Right ventricle myocardium inferior (tissue), 1 donor: Measurements from ENCODE around the gene FOXG1. TPM values are rescaled to one million over a fixed set of nuclear protein-coding genes. Genes with fewer than 3 reads are reported as not detected.

Experiments
- ATAC-seq: fragments of 200-7000 bp; cut with Tn5 transposase; one replicate; pipeline ENCODE4 v1.9.1; 2020; ENCODE audit warnings: mild to moderate bottlenecking, moderate library complexity
- DNase-seq: peaks from one replicate; pipeline ENCODE4 v3.0.0; 2021; ENCODE audit errors: missing footprints
- intact Hi-C: fragments of 100-400 bp; cut with DNase I; formaldehyde crosslinking; loops from one replicate; pipeline ENCODE4 v1.11.0; 2022
- long read RNA-seq: library from polyadenylated mRNA; unstranded; transcript quantifications from one replicate; pipeline ENCODE4 v2.0.0, GENCODE V29; 2021
- total RNA-seq: library from RNA; stranded (reverse); fragmentation: NEBNext Ultra II Directional; extraction: Animal tissue kit (Norgen Biotek cat#: 25700); gene quantifications from one replicate; pipeline ENCODE4 v1.2.1, GENCODE V29; 2021
- donor health status: DM: no; HTN: yes; CAD: no; lungs with severe emphysema.

FOXG1 gene
- not detected for total RNA-seq
- long read RNA-seq = 0 reads

- intact Hi-C loops = no loop called here
- DNase-seq = no peak
- ATAC-seq = no peak
These were observed at the start of gene FOXG1 for GRCh38 chr14:28766469-28766955. FOXG1 (plus strand) TSS chr14:28766787; CDS start chr14:28767280, 493 bp downstream.

GRCh38 chr14:28719130-28719529 lies 47.5 kb upstream of the FOXG1 start:
- DNase-seq (no peak), ATAC-seq (no peak)
- intact Hi-C loops = no loop called here

- no peak for ATAC-seq
- no peak for DNase-seq
- intact Hi-C loops = no loop called here
These were observed 35.2 kb upstream of the FOXG1 start for GRCh38 chr14:28731358-28731757.

DNA sequence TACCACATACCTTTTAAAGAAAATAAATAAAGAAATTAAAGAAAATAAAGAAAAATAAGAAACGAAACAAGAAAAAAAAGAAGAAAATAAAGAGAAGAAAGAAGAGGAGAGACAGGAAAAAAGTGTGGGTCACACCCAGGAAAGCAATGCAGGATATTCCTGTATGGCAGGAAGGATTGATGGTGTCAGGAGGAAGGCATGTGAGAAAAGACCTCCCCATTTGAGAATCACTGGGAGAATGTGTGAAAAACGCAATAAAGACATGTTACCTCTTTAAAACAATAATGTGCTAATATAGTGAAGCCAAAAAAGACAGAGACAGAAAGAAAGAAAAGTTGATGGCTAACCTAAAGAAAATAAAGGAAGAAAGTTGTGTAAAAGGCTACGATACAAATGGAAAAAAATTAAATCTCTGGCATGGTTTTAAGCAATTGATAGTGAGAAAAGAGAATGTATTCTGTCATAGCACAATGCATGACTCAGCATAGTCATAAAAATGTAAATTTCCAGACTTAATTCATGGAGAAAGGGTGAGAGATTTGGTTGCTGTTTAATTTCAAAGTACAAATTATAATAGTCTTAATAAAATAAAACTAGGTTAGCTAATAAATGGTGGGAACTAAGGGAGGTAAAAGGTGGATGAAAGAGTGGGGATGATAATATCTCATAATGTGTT lies 24.3 kb upstream of the FOXG1 start:
- intact Hi-C loops = no loop called here
- ATAC-seq (no peak), DNase-seq (no peak)

- intact Hi-C loops = no loop called here
- ATAC-seq (no peak), DNase-seq (no peak)
These were observed 22.5 kb upstream of the FOXG1 start for GRCh38 chr14:28744126-28744525.

DNA sequence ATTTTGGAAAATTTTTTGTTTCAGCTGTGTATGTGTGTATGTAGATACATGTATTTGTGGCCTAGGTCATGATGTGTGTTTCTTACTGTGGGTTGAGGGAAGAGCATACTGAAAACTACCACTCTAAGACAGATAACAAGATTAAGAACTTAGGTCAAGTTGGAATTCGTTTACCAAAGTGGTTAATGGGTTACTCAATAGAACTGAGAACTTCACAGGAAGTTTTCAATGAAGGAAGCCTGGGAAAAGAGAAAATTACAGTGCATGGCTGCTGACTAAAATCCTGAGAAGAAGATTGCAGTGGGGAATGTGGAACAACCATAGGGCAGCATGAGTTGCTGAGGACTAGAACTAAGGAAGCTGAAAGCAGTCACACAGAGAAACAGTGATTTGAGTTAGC lies 21.4 kb upstream of the FOXG1 start:
- intact Hi-C loops = no loop called here
- no peak for ATAC-seq
- DNase-seq = no peak

DNA sequence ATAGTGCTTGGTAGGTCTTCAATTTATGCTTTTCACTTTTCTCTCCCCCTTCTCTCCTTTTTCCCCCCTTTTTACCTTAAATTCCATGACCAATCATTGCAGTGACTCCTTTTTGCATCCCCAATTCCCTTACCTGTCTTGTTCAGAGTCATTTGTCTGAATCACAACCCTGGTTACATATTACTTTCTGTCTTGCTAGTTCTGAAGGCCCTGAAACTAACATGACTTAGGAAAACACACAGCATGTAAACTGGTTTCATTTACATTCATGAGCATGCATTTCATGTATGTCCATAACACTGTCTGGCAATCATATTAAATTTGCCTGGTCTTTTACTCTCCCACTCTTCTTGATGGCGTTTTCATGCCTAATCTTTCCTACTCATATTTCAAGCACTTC lies 20.3 kb upstream of the FOXG1 start:
- intact Hi-C loops = no loop called here
- ATAC-seq = no peak
- no peak for DNase-seq

DNA sequence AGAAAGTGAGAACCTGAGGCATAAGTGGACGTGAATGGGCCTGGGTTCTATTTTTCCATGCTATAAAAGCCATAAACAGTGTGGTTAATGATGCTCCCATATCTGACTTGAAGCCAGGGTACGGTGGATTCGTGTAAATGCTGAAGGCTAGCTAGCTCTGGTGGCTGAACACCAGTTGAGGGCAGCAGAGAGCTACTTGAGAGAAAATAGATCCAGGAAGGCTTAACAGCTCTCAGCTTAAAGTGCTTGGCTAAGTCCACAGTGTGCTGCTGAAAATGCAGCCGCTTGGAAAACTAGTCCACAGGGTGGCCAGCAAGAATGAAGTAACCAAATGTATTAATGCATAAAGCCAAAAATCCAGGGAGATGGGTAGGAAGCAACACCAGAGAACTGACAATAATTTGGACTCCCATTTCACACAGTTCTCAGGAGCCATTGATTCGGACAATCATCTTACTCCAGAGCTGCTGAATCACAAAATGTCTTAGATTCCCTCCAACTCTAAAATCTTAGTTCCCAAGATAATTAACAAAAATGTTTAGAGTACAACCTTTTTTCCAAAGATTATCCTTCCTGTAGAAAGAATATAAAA lies 15.0 kb upstream of the FOXG1 start:
- intact Hi-C loops = loop anchor here (5.0 kb wide), 2 partner anchors 786 to 1461 kb away; no protein-coding TSS in a partner anchor
- DNase-seq = no peak
- ATAC-seq = no peak

DNA sequence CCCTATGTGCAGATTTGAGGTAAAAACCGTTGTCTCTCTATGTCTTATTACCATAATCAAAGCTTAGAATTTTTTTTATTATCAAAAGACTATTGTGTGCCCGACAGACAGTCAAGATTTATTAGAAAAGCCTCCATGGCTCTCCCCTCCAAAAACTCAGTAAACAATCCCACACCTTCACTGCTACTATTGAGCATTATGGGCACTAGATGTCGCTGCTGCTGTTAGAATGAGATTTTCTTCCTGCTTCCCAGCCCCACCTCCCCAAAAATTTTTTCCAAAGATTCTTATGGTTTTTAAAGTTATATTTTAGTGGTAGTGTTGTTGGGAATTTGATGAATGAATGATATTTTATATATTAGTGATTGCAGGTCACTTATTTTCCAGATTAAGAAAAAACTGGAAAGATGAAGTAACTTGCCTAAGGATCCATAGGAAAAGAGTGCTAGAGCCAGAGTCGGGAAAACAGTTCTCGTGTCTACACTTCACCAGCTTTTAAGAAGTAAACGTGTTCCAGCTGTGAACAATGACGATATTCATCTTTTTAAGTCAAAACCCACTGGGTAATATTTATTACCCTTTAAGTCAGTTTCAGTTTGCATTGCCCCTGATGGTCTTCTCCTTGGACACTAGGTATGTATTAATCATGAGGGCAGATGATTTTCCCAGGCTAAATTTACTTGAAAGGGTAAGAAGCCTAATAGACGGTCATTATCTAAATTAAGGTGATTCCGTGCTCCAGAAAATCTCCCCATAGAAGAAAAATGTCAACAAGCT lies 12.2 kb upstream of the FOXG1 start:
- DNase-seq (no peak), ATAC-seq (no peak)
- intact Hi-C loops = loop anchor here (5.0 kb wide), 2 partner anchors 783 to 1458 kb away; no protein-coding TSS in a partner anchor

DNA sequence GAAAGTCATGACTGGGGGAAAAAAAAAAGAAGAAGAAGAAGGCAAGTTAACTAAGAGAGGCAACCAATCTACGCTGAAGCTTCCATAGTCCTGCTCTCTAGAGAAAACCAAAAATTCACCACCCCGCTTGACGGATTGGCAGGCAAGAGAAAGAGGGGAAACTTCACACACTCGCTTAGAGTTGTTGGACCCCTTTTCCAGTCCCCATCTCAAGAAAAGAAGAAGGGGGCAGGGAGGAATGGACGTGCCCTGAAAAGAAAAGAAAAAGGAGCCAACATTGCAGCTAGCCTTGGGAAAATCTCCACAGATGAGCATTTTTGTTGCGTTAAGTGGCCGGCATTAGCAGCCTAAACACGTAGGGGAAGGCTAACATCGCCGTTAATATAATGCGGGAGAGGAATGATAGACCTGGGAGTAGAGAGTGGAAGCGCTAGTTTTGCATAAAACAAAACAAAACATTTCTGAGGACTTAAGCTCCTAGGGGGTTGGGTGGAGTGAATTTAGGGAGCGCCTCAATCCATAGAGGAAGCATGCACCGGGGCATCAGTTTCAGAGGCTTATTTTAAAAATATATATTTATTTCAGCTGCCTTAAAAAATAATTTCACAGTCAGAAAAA lies 11.3 kb upstream of the FOXG1 start:
- no peak for ATAC-seq
- DNase-seq = no peak
- intact Hi-C loops = no loop called here

DNA sequence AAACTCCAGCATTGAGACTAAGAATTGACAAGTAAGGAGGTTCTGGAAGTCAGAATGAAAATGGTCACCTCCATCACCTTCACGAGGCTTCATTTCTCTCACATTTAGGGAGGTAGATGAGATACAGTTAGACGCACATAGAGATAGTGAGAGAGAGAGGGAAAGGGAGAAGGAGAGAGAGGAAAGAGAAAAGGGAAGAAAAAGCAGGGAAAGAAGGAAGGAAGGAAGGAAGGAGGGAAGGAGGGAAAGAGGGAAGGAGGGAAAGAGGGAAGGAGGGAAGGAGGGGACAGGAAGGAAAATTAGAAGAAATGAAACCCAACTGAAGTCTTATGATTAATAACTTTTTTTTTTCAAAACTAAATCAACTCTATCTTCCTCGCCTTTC lies 10.7 kb upstream of the FOXG1 start:
- intact Hi-C loops = no loop called here
- no peak for ATAC-seq

GRCh38 chr14:28756269-28756883 lies 10.2 kb upstream of the FOXG1 start:
- ATAC-seq = no peak
- no peak for DNase-seq
- intact Hi-C loops = no loop called here

More for the DNA sequence above, 10.7 kb upstream of the FOXG1 start:
- no peak for DNase-seq

DNA sequence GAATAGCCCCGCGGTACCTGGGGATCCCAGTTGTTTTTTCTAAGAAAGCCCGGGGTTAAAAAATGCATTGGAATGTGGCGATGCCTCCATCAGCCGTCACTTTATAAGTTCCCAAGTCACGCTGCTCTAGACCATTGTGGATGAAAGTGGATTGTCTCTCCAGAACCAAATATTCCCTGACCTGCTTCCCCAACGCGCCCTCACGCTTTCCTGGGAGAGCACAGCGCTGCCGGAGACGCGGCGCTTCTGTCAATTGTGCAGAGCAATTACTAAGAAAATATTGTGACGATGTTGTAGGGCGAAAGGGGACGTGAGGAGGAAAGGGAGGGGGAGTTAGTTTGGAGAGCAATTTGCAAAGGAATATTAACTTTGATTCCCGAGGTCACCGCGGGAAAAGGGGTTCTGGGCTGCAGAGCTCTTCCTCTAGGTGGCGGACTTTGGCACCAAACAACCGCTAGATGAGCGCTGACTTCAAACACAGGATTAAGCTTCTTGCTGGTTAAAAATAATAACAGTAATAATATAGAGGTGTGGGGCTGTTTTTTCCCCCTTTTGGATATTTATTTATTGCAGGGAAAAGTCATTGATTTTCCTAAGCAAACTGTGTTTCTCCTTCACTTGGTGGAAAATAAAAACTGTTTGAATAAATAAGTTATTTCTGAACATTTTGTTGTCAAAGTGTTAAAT lies 9.6 kb upstream of the FOXG1 start:
- DNase-seq = no peak

DNA sequence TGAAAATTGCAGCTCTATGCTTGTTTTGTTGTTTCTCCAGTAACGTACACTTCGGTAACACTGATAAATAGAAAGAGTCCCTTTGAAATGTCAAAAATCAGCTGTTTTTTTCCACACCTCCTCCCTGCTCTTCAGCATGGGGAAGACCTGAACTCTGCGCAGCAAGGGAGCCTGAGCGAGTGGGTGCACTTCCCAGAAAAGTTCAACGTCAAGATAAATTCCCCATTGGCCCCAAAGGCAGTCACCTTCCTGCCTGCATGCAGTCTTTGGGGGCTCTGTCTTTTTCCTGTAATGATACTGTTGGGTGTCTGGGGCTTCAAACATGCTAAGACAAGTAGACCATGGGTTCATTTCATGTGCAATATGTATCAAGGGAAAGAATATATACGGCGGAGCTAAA lies 8.8 kb upstream of the FOXG1 start:
- no peak for DNase-seq
- no peak for ATAC-seq
- intact Hi-C loops = no loop called here

More for the DNA sequence above, 9.6 kb upstream of the FOXG1 start:
- intact Hi-C loops = no loop called here
- ATAC-seq = no peak

DNA sequence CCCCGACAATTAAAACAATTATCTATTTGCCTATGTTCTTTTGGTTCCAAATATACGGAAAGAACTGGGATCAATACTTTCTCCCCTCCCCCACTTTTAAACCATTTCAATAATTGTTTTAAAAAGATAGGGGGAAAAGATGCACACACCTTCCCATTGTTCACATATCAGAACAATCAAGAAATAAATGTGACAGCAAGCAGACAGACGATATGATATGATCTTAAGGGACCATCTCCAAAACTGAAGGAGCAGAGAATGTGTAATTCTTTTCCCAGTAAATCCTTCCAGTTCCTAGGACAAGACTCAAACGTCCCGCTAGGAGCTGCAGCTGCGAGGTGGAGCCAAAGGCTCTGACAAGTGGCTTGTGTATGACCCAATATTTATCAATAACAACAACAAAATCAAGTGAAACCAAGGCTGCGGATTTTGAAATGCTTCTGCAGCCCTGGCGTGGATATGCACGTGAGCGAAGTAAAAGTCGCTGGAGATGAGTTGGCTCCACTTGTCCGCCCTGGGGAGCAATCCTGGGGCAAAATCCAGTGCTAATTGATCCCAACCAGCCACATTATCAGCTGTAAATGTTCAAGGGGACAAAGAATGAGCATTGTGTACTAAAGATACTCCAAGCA lies 8.2 kb upstream of the FOXG1 start:
- ATAC-seq = no peak
- DNase-seq = no peak
- intact Hi-C loops = no loop called here

DNA sequence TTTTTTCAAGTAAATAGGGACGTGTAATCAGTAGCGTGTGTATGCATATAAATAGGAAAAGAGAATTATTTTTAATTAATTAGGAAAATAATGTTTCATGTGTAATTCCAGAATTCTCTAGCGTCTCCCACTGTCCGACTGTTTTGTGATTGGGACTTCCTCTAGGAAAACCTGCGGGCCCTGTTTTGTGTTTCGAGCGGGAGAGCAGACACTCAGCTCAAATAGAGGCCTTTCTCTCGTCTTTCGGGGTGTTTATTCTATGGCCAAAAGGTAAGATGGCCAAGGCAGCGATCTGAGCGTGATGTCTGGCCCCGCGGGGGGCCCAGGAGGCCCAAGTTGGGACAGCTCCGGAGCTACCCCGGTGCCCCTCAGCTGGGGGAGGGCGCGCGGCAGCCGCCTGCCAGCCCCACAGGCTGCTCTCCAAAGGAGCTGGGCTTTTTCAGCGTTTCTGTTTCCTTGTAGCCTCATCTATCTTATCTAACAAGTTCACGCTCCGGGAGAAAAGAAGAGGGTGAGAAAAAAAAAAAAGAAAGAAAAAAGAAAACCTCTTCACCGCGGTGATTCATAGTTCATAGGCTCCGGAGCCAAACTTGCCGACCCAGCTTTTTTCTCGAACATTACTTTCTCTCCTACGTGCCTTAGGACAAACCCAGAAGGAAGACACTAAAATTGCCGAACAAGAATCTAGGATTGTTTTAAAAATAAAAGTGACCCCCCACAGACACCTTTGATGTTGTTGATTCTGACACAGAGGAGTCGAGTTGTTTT lies 7.5 kb upstream of the FOXG1 start:
- ATAC-seq (no peak), DNase-seq (no peak)
- intact Hi-C loops = no loop called here

DNA sequence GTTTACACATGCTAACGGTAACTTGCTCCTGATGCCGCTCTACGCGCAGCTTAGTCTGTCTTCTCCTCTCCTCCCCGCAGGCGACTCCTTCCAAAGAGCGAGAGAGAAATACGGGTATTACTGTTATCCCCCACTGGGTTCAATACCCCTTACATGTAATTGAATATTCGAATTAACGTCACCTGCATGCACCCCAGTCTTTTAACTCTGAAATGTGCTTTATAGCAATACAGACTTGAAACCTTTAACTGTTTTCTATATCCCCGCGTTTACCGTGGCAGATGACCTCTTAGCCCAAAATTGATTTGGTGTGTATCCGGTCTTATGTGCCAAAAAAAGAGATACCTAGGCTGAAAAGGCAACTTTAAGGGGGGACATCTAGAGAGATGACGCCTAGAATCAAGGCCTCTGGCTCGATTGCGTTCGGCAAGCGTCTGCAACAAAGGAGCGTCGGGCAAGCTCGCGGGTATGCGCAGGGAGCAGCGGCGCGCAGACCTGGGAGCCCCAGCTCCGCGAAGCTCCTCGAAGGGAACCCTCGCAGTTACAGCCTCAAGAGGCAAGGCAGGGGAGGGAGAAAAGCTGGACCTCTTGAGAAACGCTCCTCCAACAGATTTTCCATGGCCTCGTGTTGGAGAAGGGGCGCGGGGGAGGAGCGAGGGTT lies 6.8 kb upstream of the FOXG1 start:
- no peak for ATAC-seq
- DNase-seq = no peak
- intact Hi-C loops = no loop called here
